KMS-11 (cell line): ENCODE data around the gene UBE2E2.

Experiments used
- H2AFZ ChIP-seq: fragments of 200-600 bp; sonication (generic); 2 replicates; pipeline ENCODE4 v1.6.1; 2016; ENCODE audit warnings: antibody characterized with exemption, mixed run types, low read depth
- H3K27ac ChIP-seq: fragments of 200-600 bp; sonication (generic); 2 replicates; pipeline ENCODE4 v1.6.1; 2016; ENCODE audit warnings: mild to moderate bottlenecking, mixed run types
- H3K27me3 ChIP-seq: fragments of 200-600 bp; sonication (generic); 2 replicates; pipeline ENCODE4 v1.6.1; 2017; ENCODE audit warnings: mild to moderate bottlenecking, low read depth, mixed run types, moderate library complexity; ENCODE audit not compliant: insufficient read depth
- H3K36me3 ChIP-seq: fragments of 200-600 bp; sonication (generic); 2 replicates; pipeline ENCODE4 v1.6.1; 2017; ENCODE audit warnings: mild to moderate bottlenecking, mixed run types; ENCODE audit not compliant: insufficient read depth
- H3K4me1 ChIP-seq: fragments of 200-600 bp; sonication (generic); 2 replicates; pipeline ENCODE4 v1.6.1; 2016; ENCODE audit warnings: mild to moderate bottlenecking, low read depth, mixed run types; ENCODE audit not compliant: poor library complexity, severe bottlenecking
- H3K4me2 ChIP-seq: fragments of 200-600 bp; sonication (generic); 2 replicates; pipeline ENCODE4 v1.7.0; 2016; ENCODE audit warnings: mild to moderate bottlenecking, mixed run types
- H3K4me3 ChIP-seq: fragments of 200-600 bp; sonication (generic); IDR thresholded peaks from 2 replicates; pipeline ENCODE4 v1.6.1; 2017; ENCODE audit warnings: low read depth, low read length, mixed read lengths; ENCODE audit not compliant: insufficient read depth
- H3K79me2 ChIP-seq: fragments of 200-600 bp; sonication (generic); 2 replicates; pipeline ENCODE4 v1.6.1; 2016; ENCODE audit warnings: low read depth, mixed run types; ENCODE audit not compliant: insufficient read depth
- H3K9ac ChIP-seq: fragments of 200-600 bp; sonication (generic); 2 replicates; pipeline ENCODE4 v1.6.1; 2016; ENCODE audit warnings: mild to moderate bottlenecking, mixed run types
- H4K20me1 ChIP-seq: fragments of 200-600 bp; sonication (generic); 2 replicates; pipeline ENCODE4 v1.6.1; 2016; ENCODE audit warnings: mild to moderate bottlenecking, mixed run types; ENCODE audit not compliant: insufficient read depth
- TF ChIP-seq, protein P1 (sequence below): fragments of 200-600 bp; sonication (generic); conservative IDR thresholded peaks from 2 replicates; pipeline ENCODE4 v1.6.1; 2017; ENCODE audit warnings: low read depth, mild to moderate bottlenecking, antibody characterized with exemption, low read length, moderate library complexity, mixed read lengths

Gene UBE2E2

DNA sequence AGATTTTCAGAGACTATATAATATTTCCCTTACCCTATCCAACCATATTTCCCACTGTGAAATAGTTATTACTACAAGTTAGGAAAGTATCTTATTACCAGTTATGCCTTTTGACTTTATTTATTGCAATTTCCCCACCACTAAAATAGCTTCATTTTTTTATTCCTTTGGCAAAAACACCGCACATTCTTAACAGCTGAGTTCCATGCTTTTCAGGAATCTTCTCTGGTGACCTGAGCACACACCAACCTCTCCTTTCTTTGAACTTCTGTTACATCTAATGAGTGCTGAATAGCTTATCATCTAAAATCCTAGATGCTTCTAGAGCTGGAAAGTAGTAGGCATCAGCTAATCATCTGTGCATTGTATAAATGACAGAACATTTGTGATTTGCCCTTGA lies 99.1 kb downstream of the UBE2E2 start:
- TF ChIP-seq, protein P1, sequence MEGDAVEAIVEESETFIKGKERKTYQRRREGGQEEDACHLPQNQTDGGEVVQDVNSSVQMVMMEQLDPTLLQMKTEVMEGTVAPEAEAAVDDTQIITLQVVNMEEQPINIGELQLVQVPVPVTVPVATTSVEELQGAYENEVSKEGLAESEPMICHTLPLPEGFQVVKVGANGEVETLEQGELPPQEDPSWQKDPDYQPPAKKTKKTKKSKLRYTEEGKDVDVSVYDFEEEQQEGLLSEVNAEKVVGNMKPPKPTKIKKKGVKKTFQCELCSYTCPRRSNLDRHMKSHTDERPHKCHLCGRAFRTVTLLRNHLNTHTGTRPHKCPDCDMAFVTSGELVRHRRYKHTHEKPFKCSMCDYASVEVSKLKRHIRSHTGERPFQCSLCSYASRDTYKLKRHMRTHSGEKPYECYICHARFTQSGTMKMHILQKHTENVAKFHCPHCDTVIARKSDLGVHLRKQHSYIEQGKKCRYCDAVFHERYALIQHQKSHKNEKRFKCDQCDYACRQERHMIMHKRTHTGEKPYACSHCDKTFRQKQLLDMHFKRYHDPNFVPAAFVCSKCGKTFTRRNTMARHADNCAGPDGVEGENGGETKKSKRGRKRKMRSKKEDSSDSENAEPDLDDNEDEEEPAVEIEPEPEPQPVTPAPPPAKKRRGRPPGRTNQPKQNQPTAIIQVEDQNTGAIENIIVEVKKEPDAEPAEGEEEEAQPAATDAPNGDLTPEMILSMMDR: no peak
- H4K20me1 ChIP-seq: no peaks in the 10 kb centered on the region
- no peak overlapping the region for H3K4me2 ChIP-seq

DNA sequence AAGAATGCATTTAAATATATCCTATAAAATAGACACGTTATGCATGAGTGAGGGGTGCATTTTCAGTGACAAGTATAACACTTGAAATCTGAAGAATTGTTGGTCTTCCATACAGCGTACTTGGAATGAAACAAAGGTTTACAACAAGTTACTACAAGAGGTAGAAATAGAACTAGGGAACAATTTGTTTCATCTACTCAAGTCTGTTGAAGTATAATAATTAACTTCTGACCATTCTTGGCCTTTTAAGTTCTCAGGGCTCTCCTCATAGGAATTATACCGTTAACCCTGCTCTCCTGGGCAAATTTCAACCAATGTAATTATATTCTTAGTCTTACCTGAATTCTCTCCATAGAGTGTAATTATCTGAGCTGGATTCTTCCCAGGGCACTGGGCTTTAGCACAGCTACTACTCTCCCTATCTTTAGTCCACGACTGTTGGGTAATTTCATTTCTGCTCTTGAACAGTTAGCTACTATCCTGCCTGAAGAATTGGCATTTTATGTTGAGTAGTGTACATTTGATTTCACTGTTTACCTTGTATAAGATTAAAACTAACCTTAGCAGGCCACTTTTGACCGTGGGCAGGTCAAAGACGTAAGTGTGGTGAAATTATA lies 100.6 kb downstream of the UBE2E2 start:
- no peak overlapping the region for H3K9ac ChIP-seq
- H3K4me3 ChIP-seq: no peak overlapping the region
- no peaks in the 10 kb centered on the region for H3K27me3 ChIP-seq
- H2AFZ ChIP-seq: no peak overlapping the region
- H3K36me3 ChIP-seq: no peaks in the 10 kb centered on the region
- TF ChIP-seq, protein P1: no peak
- no peaks in the 10 kb centered on the region for H3K4me1 ChIP-seq
- H3K4me2 ChIP-seq: no peak overlapping the region
- H4K20me1 ChIP-seq: no peaks in the 10 kb centered on the region
- peaks cover 4% of the 10 kb centered on the region; the same call in 1 of the 2 replicates for H3K79me2 ChIP-seq
- no peak overlapping the region for H3K27ac ChIP-seq

More for the DNA sequence above, 99.1 kb downstream of the UBE2E2 start:
- Histone ChIP-seq H3K9ac (no peak overlapping the region), H3K4me3 (no peak overlapping the region), H3K36me3 (no peaks in the 10 kb centered on the region), H3K4me1 (no peaks in the 10 kb centered on the region), H3K27me3 (no peaks in the 10 kb centered on the region), H3K79me2 (peaks cover 3% of the 10 kb centered on the region; the same call in 1 of the 2 replicates), H2AFZ (no peak overlapping the region), H3K27ac (no peak overlapping the region)

DNA sequence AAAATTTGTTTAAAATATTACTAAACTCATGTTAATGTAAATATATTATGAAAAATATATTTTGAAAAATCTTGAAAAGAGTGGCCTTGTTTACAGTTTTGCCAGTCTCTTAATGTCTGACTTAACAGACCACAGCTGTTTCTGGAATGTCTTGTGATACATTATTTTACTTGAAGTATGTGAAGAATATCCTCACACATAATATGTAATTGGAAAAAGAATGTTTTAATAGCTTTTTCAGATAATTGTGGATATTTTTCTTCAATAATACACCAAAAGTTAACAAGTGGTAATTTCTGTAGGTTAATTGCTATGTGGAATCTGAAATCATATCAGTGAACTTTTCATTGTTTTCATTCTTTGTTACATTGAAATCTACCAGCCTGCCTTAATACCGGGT lies 101.3 kb downstream of the UBE2E2 start:
- Histone ChIP-seq H3K79me2 (peaks cover 4% of the 10 kb centered on the region; the same call in 1 of the 2 replicates), H3K4me3 (no peak overlapping the region), H2AFZ (no peak overlapping the region), H3K4me1 (no peaks in the 10 kb centered on the region), H3K27ac (no peak overlapping the region), H3K4me2 (no peak overlapping the region), H3K36me3 (no peaks in the 10 kb centered on the region), H3K27me3 (no peaks in the 10 kb centered on the region), H4K20me1 (no peaks in the 10 kb centered on the region), H3K9ac (no peak overlapping the region)
- TF ChIP-seq, protein P1: no peak

DNA sequence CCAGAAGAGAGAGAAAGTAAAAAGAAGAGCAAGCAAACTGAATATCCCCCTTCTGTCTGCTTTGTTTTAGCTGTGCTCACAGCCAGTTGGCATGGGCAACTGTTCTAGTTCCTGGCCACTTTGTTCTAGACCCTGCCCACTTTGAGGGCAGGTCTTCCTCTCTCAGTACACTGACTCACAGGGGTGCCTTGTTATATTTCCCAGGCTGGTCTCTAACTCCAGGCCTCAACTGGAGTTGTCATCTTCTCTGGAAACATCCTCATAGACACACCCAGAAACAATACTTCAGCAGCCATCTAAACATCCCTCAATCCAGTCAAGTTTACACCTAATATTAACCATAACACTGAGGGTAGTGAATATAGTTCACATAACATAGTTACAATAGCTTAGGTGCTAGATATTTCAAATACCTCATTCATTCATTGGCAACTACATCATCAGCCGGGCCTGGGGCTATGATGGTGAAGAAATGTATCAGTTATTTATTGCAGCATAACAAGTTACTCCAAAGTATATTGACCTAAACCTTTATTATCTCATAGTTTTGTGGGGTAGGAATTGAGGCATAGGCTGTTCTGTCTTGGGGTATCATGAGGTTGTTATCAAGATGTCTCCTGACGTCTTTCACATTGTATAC lies 106.0 kb downstream of the UBE2E2 start:
- Histone ChIP-seq H3K27ac (no peak overlapping the region), H3K4me3 (no peak overlapping the region), H3K27me3 (no peaks in the 10 kb centered on the region), H2AFZ (no peak overlapping the region), H3K36me3 (no peaks in the 10 kb centered on the region), H3K4me1 (no peaks in the 10 kb centered on the region), H4K20me1 (no peaks in the 10 kb centered on the region), H3K4me2 (no peak overlapping the region), H3K79me2 (peaks cover 4% of the 10 kb centered on the region; the same call in 1 of the 2 replicates), H3K9ac (no peak overlapping the region)
- TF ChIP-seq, protein P1: no peak
